Loucy (cell line): ENCODE data around the gene EN2.

Source experiments
- CTCF ChIP-seq: fragments of 200-600 bp; sonication (generic); conservative IDR thresholded peaks from 2 replicates; pipeline ENCODE4 v1.5.1; 2014; ENCODE audit warnings: mild to moderate bottlenecking, antibody characterized with exemption, low read length
- EZH2phosphoT487 ChIP-seq: fragments of 200-600 bp; IDR thresholded peaks from 2 replicates; pipeline ENCODE4 v1.6.1; 2018; ENCODE audit warnings: antibody characterized with exemption, mild to moderate bottlenecking, moderate library complexity, borderline replicate concordance

- TF ChIP-seq CTCF: no peak
- TF ChIP-seq EZH2phosphoT487: no peak
Observed at GRCh38 chr7:155464183-155464582, 6.3 kb downstream of the EN2 start.
